OCI-LY3 (cell line): Measurements from ENCODE around the gene AMPD2.

Experiments
- CTCF ChIP-seq: fragments of 200-600, 300-600 bp; sonication (generic); IDR thresholded peaks from 2 replicates; pipeline ENCODE4 v1.5.1; 2014; ENCODE audit warnings: antibody characterized with exemption, low read length, low read depth
- EZH2phosphoT487 ChIP-seq: fragments of 200-600 bp; shearing (Covaris generic); IDR thresholded peaks from 2 replicates; pipeline ENCODE4 v1.6.1; 2018; ENCODE audit warnings: antibody characterized with exemption, mixed run types, low read depth

GRCh38 chr1:109586055-109586454, 33.6 kb upstream of the AMPD2 start:
- no peak for TF ChIP-seq CTCF
- TF ChIP-seq EZH2phosphoT487: no peak
